Central memory CD8-positive, alpha-beta T cell (primary cell): Measurements from ENCODE around the gene RUNX2.

ENCODE experiments used
- ATAC-seq: fragments of 150-1000 bp; cut with Tn5 transposase; replicated peaks from 2 replicates; pipeline ENCODE4 v1.10.0; 2022; ENCODE audit warnings: mild to moderate bottlenecking, moderate FRiP score, moderate number of reproducible peaks; ENCODE audit not compliant: poor library complexity, severe bottlenecking; ENCODE audit errors: extremely low read depth
- DNase-seq, 2 donors: peaks; one replicate each; pipeline ENCODE4 v3.0.0; 2021; ENCODE audit warnings: low spot score in 2 of 2
- H3K27ac Mint-ChIP-seq: one replicate; pipeline ENCODE4 v1.8.0; 2022; ENCODE audit warnings: low read depth, mild to moderate bottlenecking, moderate library complexity, mixed read lengths
- H3K27me3 Mint-ChIP-seq: one replicate; pipeline ENCODE4 v1.8.0; 2022; ENCODE audit warnings: mixed read lengths
- H3K36me3 Mint-ChIP-seq: one replicate; pipeline ENCODE4 v1.8.0; 2022; ENCODE audit warnings: mild to moderate bottlenecking, moderate library complexity, mixed read lengths; ENCODE audit not compliant: insufficient read depth
- H3K4me1 Mint-ChIP-seq: one replicate; pipeline ENCODE4 v1.8.0; 2022; ENCODE audit warnings: mixed read lengths
- H3K4me3 Mint-ChIP-seq: one replicate; pipeline ENCODE4 v1.8.0; 2022; ENCODE audit warnings: mild to moderate bottlenecking, moderate library complexity, mixed read lengths
- H3K9me3 Mint-ChIP-seq: one replicate; pipeline ENCODE4 v1.8.0; 2022; ENCODE audit warnings: mixed read lengths

Gene RUNX2

DNA sequence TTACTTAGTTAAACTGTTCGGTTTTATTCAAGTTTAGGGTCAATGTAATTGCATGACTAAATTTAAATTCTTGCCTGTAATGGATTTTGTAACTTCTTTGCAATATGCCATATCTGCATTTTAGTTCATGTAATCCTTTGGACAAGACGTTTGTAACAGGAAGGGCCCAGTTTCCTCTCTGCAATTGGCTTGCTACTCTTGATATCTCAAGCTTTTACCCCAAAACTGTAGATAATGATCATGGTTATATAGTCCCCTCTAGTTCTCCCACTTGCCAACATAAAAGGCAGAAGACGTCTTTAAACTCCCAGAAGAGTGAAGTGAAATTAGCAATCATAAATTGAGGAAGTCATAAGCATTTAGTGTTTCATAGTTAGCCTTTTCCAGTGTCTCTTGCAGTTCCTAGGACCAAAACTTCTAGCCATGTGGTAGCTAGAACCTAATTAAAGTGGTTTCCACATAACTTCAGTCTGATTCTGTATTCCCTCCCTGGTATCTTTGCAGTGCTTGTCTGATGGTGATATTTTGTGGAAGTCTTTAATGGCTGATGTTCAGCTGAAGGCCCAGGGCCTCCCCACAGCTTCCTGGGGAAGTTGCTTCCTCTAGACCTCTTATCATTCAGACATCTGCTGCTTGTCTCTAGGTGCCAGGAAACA lies 167.4 kb downstream of the RUNX2 start:
- peak overlapping the region; percentile 13 for H3K27ac Mint-ChIP-seq
- H3K4me1 Mint-ChIP-seq, result peaks cover 36% of the 10 kb centered on the region

DNA sequence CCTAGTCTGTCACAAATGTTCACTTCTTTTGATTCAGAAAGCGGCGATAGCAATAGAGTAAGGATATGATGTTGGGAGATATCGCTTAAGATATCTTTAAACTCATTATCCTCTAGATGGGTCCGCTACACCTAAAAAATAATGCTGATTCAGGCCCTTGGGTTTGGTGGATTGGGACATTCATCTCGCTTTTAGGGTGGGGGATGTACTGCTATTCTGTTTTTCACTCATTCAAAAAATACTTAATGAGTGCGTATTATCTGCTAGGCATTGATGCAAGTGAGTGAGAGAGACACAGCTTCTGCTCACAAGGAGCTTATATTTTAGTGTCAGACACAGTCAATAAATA lies 167.9 kb downstream of the RUNX2 start:
- H3K27me3 Mint-ChIP-seq, result no peaks in the 10 kb centered on the region
- H3K9me3 Mint-ChIP-seq, result no peaks in the 10 kb centered on the region

More for the DNA sequence above, 167.4 kb downstream of the RUNX2 start:
- peaks cover 7% of the 10 kb centered on the region for H3K36me3 Mint-ChIP-seq
- DNase-seq (peak in 1 of 2 donors; percentile 23), ATAC-seq (no peak)
- H3K27me3 Mint-ChIP-seq, result no peaks in the 10 kb centered on the region
- H3K9me3 Mint-ChIP-seq, result no peaks in the 10 kb centered on the region
- peak overlapping the region; percentile 27 for H3K4me3 Mint-ChIP-seq

DNA sequence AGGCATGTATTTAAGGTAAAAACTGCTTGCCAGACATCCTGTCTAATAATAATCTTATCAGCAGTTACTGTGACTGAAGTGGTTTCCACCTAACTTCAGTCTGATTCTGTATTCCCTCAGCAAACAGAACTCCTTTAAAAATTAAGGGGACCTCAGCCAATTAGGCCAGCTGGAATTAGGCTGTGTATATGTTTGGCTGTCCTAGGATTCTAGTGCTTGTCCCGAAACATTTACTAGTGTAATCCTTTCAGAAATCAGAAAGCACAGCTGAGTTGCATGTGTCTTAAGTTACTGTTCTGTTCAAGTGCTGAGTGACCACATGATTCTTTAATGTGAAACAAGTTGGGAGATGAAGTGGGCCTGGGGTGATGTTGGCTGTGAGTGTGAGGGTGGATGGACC lies 170.5 kb downstream of the RUNX2 start:
- peaks cover 10% of the 10 kb centered on the region for H3K36me3 Mint-ChIP-seq
- peaks cover 36% of the 10 kb centered on the region for H3K4me1 Mint-ChIP-seq
- no peak overlapping the region for H3K27ac Mint-ChIP-seq
- DNase-seq, result no peak
- H3K27me3 Mint-ChIP-seq, result no peaks in the 10 kb centered on the region
- H3K9me3 Mint-ChIP-seq, result no peaks in the 10 kb centered on the region
- H3K4me3 Mint-ChIP-seq, result no peak overlapping the region
- no peak for ATAC-seq

More for the DNA sequence above, 167.9 kb downstream of the RUNX2 start:
- H3K4me1 Mint-ChIP-seq, result peaks cover 36% of the 10 kb centered on the region
- ATAC-seq (peak; percentile 74), DNase-seq (no peak)
- H3K27ac Mint-ChIP-seq, result peak overlapping the region; percentile 13
- H3K4me3 Mint-ChIP-seq, result peak overlapping the region; percentile 27
- H3K36me3 Mint-ChIP-seq, result peaks cover 7% of the 10 kb centered on the region

GRCh38 chr6:45500924-45501816 lies 173.0 kb downstream of the RUNX2 start:
- Mint-ChIP-seq H3K27me3 (no peaks in the 10 kb centered on the region), H3K4me3 (no peak overlapping the region), H3K9me3 (no peaks in the 10 kb centered on the region), H3K36me3 (peaks cover 10% of the 10 kb centered on the region), H3K27ac (no peak overlapping the region), H3K4me1 (peaks cover 12% of the 10 kb centered on the region)
- DNase-seq (no peak), ATAC-seq (no peak)

GRCh38 chr6:45502456-45502855 lies 174.3 kb downstream of the RUNX2 start:
- Mint-ChIP-seq H3K9me3 (no peaks in the 10 kb centered on the region), H3K4me1 (peaks cover 3% of the 10 kb centered on the region), H3K4me3 (no peak overlapping the region), H3K27ac (no peak overlapping the region), H3K36me3 (peaks cover 11% of the 10 kb centered on the region), H3K27me3 (no peaks in the 10 kb centered on the region)
- no peak for ATAC-seq
- no peak for DNase-seq

- Mint-ChIP-seq H3K4me3 (no peak overlapping the region), H3K4me1 (no peaks in the 10 kb centered on the region), H3K9me3 (no peaks in the 10 kb centered on the region), H3K36me3 (peaks cover 13% of the 10 kb centered on the region), H3K27me3 (no peaks in the 10 kb centered on the region), H3K27ac (no peak overlapping the region)
- DNase-seq, result no peak
- ATAC-seq, result no peak
Measured at GRCh38 chr6:45504947-45505346, 176.8 kb downstream of the RUNX2 start.

DNA sequence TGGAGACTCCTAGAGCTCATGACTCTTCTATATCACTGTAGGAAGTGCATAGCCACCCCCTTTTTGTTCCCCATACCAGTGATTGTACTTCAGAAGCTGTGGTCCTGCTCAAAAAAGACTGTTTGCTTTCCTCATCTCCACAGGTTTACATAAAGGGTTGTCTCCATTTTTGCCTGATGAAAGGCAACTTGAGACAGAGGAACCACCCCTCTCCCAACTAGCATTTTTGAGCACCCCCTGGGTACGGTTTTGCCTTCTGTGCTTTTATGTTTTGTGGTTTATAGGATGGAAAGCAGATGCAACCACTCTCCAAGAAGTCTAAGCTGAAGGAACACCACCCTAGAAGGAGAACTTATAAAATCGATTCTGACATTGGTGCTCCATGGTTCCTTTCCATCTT lies 177.3 kb downstream of the RUNX2 start:
- Mint-ChIP-seq H3K27me3 (no peaks in the 10 kb centered on the region), H3K4me3 (no peak overlapping the region), H3K27ac (no peak overlapping the region), H3K4me1 (no peaks in the 10 kb centered on the region), H3K9me3 (no peaks in the 10 kb centered on the region), H3K36me3 (peaks cover 13% of the 10 kb centered on the region)
- DNase-seq (no peak), ATAC-seq (no peak)

- H3K36me3 Mint-ChIP-seq, result peaks cover 11% of the 10 kb centered on the region
- no peak for ATAC-seq
- no peak overlapping the region for H3K4me3 Mint-ChIP-seq
- no peaks in the 10 kb centered on the region for H3K9me3 Mint-ChIP-seq
- H3K27me3 Mint-ChIP-seq, result no peaks in the 10 kb centered on the region
- H3K27ac Mint-ChIP-seq, result no peak overlapping the region
- no peaks in the 10 kb centered on the region for H3K4me1 Mint-ChIP-seq
- DNase-seq, result no peak
Measured at GRCh38 chr6:45507186-45507585, 179.1 kb downstream of the RUNX2 start.

GRCh38 chr6:45509426-45509825 lies 181.3 kb downstream of the RUNX2 start:
- Mint-ChIP-seq H3K27me3 (no peaks in the 10 kb centered on the region), H3K27ac (no peak overlapping the region), H3K4me3 (no peak overlapping the region), H3K4me1 (no peaks in the 10 kb centered on the region), H3K9me3 (no peaks in the 10 kb centered on the region), H3K36me3 (peaks cover 19% of the 10 kb centered on the region)
- no peak for ATAC-seq
- DNase-seq, result no peak

GRCh38 chr6:45512717-45513116 lies 184.6 kb downstream of the RUNX2 start:
- no peaks in the 10 kb centered on the region for H3K9me3 Mint-ChIP-seq
- H3K27ac Mint-ChIP-seq, result no peak overlapping the region
- no peak overlapping the region for H3K4me3 Mint-ChIP-seq
- H3K27me3 Mint-ChIP-seq, result no peaks in the 10 kb centered on the region
- H3K36me3 Mint-ChIP-seq, result peaks cover 17% of the 10 kb centered on the region
- no peak for DNase-seq
- H3K4me1 Mint-ChIP-seq, result no peaks in the 10 kb centered on the region
- ATAC-seq, result no peak

GRCh38 chr6:45513213-45513618 lies 185.1 kb downstream of the RUNX2 start:
- Mint-ChIP-seq H3K27me3 (no peaks in the 10 kb centered on the region), H3K4me1 (no peaks in the 10 kb centered on the region), H3K9me3 (no peaks in the 10 kb centered on the region), H3K27ac (no peak overlapping the region), H3K4me3 (no peak overlapping the region), H3K36me3 (peaks cover 17% of the 10 kb centered on the region)
- no peak for DNase-seq
- no peak for ATAC-seq

DNA sequence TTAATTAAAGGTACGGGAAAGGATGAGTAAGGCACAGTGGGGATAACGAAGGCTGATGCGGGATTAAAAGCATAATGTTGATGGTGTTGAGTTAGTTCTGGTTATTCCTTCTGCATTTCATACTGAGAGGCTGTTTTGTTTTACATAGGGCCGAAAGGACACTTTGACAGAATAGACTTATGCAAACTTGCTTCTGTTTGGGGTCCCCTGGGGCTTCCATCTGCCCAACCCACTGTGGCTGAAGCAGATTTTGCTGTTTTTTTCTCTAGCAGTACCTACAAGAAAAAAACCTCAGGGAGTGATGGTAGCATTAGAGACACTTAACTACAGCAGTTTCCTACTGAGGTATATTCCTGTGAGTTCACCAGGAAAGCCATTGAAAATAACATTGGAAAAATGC lies 185.7 kb downstream of the RUNX2 start:
- peaks cover 17% of the 10 kb centered on the region for H3K36me3 Mint-ChIP-seq
- ATAC-seq (no peak), DNase-seq (no peak)
- no peak overlapping the region for H3K4me3 Mint-ChIP-seq
- no peak overlapping the region for H3K27ac Mint-ChIP-seq
- H3K9me3 Mint-ChIP-seq, result no peaks in the 10 kb centered on the region
- no peaks in the 10 kb centered on the region for H3K4me1 Mint-ChIP-seq
- no peaks in the 10 kb centered on the region for H3K27me3 Mint-ChIP-seq
